DND-41 (cell line): Measurements from ENCODE around the gene EDAR.

ENCODE experiments used
- ATAC-seq: fragments of 200-7000 bp; cut with Tn5 transposase; 3 replicates; pipeline ENCODE4 v1.9.1; 2021; ENCODE audit warnings: low read depth; ENCODE audit not compliant: insufficient read depth
- DNase-seq: peaks from one replicate; pipeline ENCODE4 v3.0.0-alpha.2; 2020
- H2AFZ ChIP-seq: 2 replicates; pipeline ENCODE4 v1.6.0; 2012; ENCODE audit warnings: low read depth, low read length
- H3K27ac ChIP-seq: 2 replicates; pipeline ENCODE4 v1.5.1; 2012; ENCODE audit warnings: low read length, inconsistent platforms
- H3K27me3 ChIP-seq: fragments of 200-600 bp; sonication (generic); 2 replicates; pipeline ENCODE4 v1.6.0; 2012; ENCODE audit warnings: low read length, mild to moderate bottlenecking, inconsistent platforms; ENCODE audit not compliant: insufficient read depth, poor library complexity
- H3K36me3 ChIP-seq: 2 replicates; pipeline ENCODE4 v1.5.1; 2012; ENCODE audit warnings: low read length, inconsistent platforms; ENCODE audit not compliant: insufficient read depth
- H3K4me1 ChIP-seq: 2 replicates; pipeline ENCODE4 v1.5.1; 2012; ENCODE audit warnings: mild to moderate bottlenecking, low read length; ENCODE audit not compliant: insufficient read depth
- H3K4me2 ChIP-seq: 2 replicates; pipeline ENCODE4 v1.6.0; 2012; ENCODE audit warnings: mild to moderate bottlenecking, moderate library complexity, low read length, inconsistent platforms; ENCODE audit not compliant: insufficient read depth
- H3K4me3 ChIP-seq, 2 experiments: fragments of 200-600 bp in 1 of 2; shearing (Covaris generic) in 1 of 2; 2 replicates each; pipeline ENCODE4 v1.5.1; 2012 to 2016; ENCODE audit warnings: inconsistent platforms in 2 of 2, low read length in 2 of 2, mild to moderate bottlenecking in 2 of 2, low read depth in 1 of 2, moderate library complexity in 1 of 2
- H3K79me2 ChIP-seq: 2 replicates; pipeline ENCODE4 v1.6.0; 2012; ENCODE audit warnings: low read length, inconsistent platforms; ENCODE audit not compliant: insufficient read depth
- H3K9ac ChIP-seq: 2 replicates; pipeline ENCODE4 v1.6.0; 2012; ENCODE audit warnings: low read depth, mild to moderate bottlenecking, inconsistent platforms, low read length, moderate library complexity
- H3K9me3 ChIP-seq: 2 replicates; pipeline ENCODE4 v1.5.1; 2012; ENCODE audit warnings: low read length, moderate library complexity, mild to moderate bottlenecking, inconsistent platforms; ENCODE audit not compliant: insufficient read depth, severe bottlenecking
- H4K20me1 ChIP-seq: 2 replicates; pipeline ENCODE4 v1.6.0; 2012; ENCODE audit warnings: low read length; ENCODE audit not compliant: insufficient read depth
- EZH2 ChIP-seq: IDR thresholded peaks from 3 replicates; pipeline ENCODE4 v1.6.1; 2012; ENCODE audit warnings: borderline replicate concordance, low read depth, mild to moderate bottlenecking, moderate library complexity, low read length, inconsistent platforms; ENCODE audit not compliant: severe bottlenecking
- TF ChIP-seq, protein P1 (sequence below): IDR thresholded peaks from 2 replicates; pipeline ENCODE4 v1.5.1; 2012; ENCODE audit warnings: borderline replicate concordance, low read length, moderate library complexity, mild to moderate bottlenecking; ENCODE audit not compliant: poor library complexity, severe bottlenecking; ENCODE audit errors: extremely low read depth

The EDAR gene

DNA sequence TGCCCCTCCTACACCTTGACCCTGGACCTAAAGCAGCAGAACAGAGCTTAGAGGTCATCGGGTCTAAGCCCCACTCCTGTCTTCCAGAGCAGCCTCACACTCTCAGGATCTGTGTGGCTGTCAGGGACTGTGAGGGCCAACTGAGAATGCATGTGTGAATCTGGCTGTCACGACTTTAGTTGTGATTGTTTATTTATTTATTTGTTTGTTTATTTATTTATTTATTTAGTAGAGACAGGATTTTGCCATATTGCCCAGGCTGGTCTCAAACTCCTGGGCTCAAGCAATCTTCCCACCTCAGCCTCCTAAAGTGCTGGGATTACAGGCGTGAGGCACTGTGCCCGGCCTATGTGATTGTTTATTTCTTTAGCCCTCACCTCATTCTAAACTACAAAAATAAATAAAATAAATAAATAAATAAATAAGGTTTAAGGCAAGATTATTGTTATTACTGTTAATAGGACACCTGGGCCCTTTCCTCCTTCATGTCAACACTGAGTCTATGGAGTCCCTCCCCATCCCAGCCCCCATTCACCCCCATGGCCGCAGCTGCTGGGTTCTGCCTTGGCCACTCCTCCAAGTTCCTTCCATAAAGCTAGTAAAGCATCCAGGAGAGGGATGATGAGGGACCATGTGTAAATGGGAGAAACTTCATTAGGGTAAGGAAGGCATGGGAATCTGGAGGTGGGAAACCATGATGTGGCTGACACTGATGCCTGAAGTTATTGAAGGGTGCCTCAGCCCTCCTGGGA, 39.9 kb upstream of the EDAR start:
- no peak for DNase-seq

DNA sequence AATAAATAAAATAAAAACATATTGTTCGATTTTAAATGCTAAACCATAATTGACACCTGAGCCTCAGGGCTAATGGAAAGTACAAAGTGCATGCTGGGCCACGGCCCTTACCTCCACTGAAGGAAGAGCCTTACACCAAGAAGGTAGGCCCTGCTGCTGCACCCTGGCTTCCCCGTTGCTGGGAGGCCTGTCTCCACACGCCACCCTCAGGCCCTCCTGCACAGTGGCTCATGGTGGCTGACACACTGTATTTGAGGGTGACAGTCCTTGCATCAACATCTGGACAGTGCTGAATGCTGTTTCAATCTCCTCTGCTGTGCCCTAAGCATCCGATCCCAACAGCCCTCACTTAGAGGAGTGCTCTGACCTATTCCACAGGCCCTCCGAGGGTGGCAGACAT, 39.3 kb upstream of the EDAR start:
- H3K27me3 ChIP-seq: no peaks in the 10 kb centered on the region
- no peak overlapping the region for H3K4me2 ChIP-seq
- no peaks in the 10 kb centered on the region for H3K9me3 ChIP-seq
- H3K36me3 ChIP-seq: no peaks in the 10 kb centered on the region
- DNase-seq (peak; percentile 19), ATAC-seq (no peak)
- no peaks in the 10 kb centered on the region for H4K20me1 ChIP-seq
- no peak overlapping the region for H3K27ac ChIP-seq
- no peaks in the 10 kb centered on the region for H3K79me2 ChIP-seq
- TF ChIP-seq, protein P1, sequence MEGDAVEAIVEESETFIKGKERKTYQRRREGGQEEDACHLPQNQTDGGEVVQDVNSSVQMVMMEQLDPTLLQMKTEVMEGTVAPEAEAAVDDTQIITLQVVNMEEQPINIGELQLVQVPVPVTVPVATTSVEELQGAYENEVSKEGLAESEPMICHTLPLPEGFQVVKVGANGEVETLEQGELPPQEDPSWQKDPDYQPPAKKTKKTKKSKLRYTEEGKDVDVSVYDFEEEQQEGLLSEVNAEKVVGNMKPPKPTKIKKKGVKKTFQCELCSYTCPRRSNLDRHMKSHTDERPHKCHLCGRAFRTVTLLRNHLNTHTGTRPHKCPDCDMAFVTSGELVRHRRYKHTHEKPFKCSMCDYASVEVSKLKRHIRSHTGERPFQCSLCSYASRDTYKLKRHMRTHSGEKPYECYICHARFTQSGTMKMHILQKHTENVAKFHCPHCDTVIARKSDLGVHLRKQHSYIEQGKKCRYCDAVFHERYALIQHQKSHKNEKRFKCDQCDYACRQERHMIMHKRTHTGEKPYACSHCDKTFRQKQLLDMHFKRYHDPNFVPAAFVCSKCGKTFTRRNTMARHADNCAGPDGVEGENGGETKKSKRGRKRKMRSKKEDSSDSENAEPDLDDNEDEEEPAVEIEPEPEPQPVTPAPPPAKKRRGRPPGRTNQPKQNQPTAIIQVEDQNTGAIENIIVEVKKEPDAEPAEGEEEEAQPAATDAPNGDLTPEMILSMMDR: peak; percentile 40
- TF ChIP-seq EZH2: no peak
- H3K9ac ChIP-seq: no peak overlapping the region
- H3K4me1 ChIP-seq: peaks cover 29% of the 10 kb centered on the region
- no peak overlapping the region for H2AFZ ChIP-seq
- no peak overlapping the region for H3K4me3 ChIP-seq

More for the DNA sequence above, 39.9 kb upstream of the EDAR start:
- Histone ChIP-seq H3K9me3 (no peaks in the 10 kb centered on the region), H3K27ac (no peak overlapping the region), H3K79me2 (no peaks in the 10 kb centered on the region), H3K4me1 (peaks cover 35% of the 10 kb centered on the region), H3K27me3 (no peaks in the 10 kb centered on the region), H4K20me1 (no peaks in the 10 kb centered on the region), H3K4me2 (no peak overlapping the region), H3K4me3 (no peak overlapping the region), H2AFZ (no peak overlapping the region), H3K9ac (no peak overlapping the region), H3K36me3 (no peaks in the 10 kb centered on the region)
- ATAC-seq: no peak
- TF ChIP-seq, protein P1: no peak
- TF ChIP-seq EZH2: no peak

DNA sequence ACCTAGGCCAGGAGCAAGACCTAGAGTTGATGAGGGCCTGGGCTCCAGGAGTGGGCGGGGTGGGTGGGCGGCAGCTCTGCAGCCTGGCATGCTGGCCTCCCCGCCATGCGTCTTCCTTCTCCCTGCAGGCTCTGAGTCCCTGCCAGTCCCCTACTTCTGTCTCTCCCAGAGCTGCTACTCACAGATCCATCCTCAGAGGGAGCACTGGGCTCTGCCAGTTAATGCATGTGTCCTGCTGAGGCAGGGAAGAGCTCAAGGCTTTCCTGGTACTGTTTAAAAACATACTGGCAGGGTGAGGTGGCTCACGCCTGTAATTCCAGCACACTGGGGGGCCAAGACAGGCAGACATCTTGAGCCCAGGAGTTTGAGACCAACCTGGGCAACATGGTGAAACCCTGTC, 38.7 kb upstream of the EDAR start:
- ATAC-seq: no peak
- H4K20me1 ChIP-seq: no peaks in the 10 kb centered on the region
- TF ChIP-seq EZH2: no peak
- TF ChIP-seq, protein P1: no peak
- no peak overlapping the region for H3K9ac ChIP-seq
- H3K36me3 ChIP-seq: no peaks in the 10 kb centered on the region
- H3K4me2 ChIP-seq: no peak overlapping the region
- H3K27ac ChIP-seq: no peak overlapping the region
- H3K4me3 ChIP-seq: no peak overlapping the region
- no peak for DNase-seq
- no peaks in the 10 kb centered on the region for H3K9me3 ChIP-seq
- H3K4me1 ChIP-seq: peaks cover 24% of the 10 kb centered on the region
- no peaks in the 10 kb centered on the region for H3K27me3 ChIP-seq
- H3K79me2 ChIP-seq: no peaks in the 10 kb centered on the region
- no peak overlapping the region for H2AFZ ChIP-seq
